Fibroblast of lung (primary cell): ENCODE data around the gene SORL1.

Experiments used
- CTCF ChIP-seq, 2 donors: IDR thresholded peaks in 1 of 2; conservative IDR thresholded peaks in 1 of 2; 1 replicate in 1 of 2; 2 replicates in 1 of 2; pipeline ENCODE4 v1.5.1; 2011 to 2012; ENCODE audit warnings: low read length in 2 of 2, control low read depth in 1 of 2, inconsistent platforms in 1 of 2, low read depth in 1 of 2, mild to moderate bottlenecking in 1 of 2
- EZH2 ChIP-seq: IDR thresholded peaks from 2 replicates; pipeline ENCODE4 v1.5.1; 2012; ENCODE audit warnings: low read length, control low read depth, mild to moderate bottlenecking; ENCODE audit errors: missing control alignments

DNA sequence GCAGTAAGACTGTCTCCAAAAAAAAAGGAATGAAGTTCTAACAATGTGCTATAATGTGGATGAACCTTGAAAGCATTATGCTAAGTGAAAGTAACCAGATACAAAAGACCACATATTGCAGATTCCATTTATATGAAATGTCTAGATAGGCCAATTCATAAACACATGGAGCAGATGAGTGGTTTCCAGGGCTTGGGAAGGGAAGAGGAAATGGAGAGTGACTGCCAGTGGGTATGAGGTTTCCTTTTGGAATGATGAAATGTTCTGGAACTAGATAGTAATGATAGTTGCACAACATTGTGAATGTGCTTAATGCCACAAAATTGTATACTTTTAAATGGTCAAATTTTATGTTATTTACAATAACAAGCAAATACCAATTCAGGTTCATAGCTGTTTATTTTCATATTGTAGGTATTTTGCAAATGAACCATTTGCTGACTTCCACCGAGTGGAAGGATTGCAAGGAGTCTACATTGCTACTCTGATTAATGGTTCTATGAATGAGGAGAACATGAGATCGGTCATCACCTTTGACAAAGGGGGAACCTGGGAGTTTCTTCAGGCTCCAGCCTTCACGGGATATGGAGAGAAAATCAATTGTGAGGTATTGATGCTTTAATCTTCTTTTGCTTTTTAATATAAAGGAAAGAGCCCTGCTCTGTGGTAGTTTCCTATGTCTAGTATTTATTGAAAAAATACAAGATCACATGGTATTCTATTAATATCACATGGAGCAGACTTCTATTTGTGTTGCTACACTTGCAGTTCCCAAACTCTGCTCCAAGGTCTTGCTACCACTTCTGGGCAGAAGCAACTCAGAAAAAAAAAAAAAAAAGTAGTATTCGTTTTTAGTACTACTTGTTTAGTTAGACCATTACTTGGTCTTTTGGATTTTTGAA is 68.4 kb downstream of the SORL1 start:
- no peak for TF ChIP-seq CTCF (conservative IDR thresholded peaks at IDR 0.05 in 1 of 2, IDR thresholded peaks at IDR 0.05 in 1 of 2; ENCODE audit: low read depth in 1 of 2, low read length in 2 of 2)
- TF ChIP-seq EZH2: no peak
